Muscle layer of duodenum (tissue), 2 donors: Measurements from ENCODE around the gene ITPRIPL1.

ENCODE experiments used
- H3K27ac ChIP-seq: one replicate; pipeline ENCODE4 v1.7.0; 2013; ENCODE audit warnings: mild to moderate bottlenecking, low read length
- H3K27me3 ChIP-seq: one replicate; pipeline ENCODE4 v1.7.0; 2013; ENCODE audit warnings: low read depth, mild to moderate bottlenecking, control low read depth, low read length
- H3K36me3 ChIP-seq, 2 donors: one replicate each; pipeline ENCODE4 v1.7.0; 2013; ENCODE audit warnings: low read length in 2 of 2, control low read depth in 1 of 2, mild to moderate bottlenecking in 1 of 2; ENCODE audit not compliant: insufficient read depth in 2 of 2, control insufficient read depth in 1 of 2
- H3K4me1 ChIP-seq, 2 donors: one replicate each; pipeline ENCODE4 v1.7.0; 2013; ENCODE audit warnings: low read length in 2 of 2, mild to moderate bottlenecking in 2 of 2, control low read depth in 1 of 2, moderate library complexity in 1 of 2; ENCODE audit not compliant: insufficient read depth in 2 of 2, control insufficient read depth in 1 of 2
- H3K4me3 ChIP-seq, 2 donors: one replicate each; pipeline ENCODE4 v1.7.0; 2013; ENCODE audit warnings: low read length in 2 of 2, low read depth in 1 of 2, mild to moderate bottlenecking in 1 of 2
- H3K9me3 ChIP-seq, 2 donors: one replicate each; pipeline ENCODE4 v1.7.0; 2013; ENCODE audit warnings: low read length in 2 of 2, control low read depth in 1 of 2, mild to moderate bottlenecking in 1 of 2; ENCODE audit not compliant: control insufficient read depth in 1 of 2
- donor health status: healthy.

Gene ITPRIPL1

DNA sequence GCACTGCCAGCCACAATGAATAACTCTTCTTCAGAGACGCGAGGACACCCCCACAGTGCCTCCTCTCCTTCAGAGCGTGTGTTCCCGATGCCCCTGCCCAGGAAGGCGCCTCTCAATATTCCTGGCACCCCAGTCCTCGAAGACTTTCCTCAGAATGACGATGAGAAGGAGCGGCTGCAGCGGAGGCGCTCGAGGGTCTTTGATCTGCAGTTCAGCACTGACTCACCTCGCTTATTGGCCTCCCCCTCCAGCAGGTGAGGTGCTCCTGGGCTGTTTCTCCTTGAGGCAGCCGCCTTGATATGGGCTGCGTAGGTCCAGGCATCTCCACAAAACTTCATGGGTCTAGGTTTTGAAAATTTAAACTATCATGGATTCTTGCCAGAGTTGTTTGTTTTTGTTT, 16.5 kb downstream of the ITPRIPL1 start:
- no peaks in the 10 kb centered on the region for H3K9me3 ChIP-seq
- H3K27ac ChIP-seq: no peak overlapping the region
- H3K4me1 ChIP-seq: peaks cover 0 to under 1% of the 10 kb centered on the region in 2 donors
- H3K27me3 ChIP-seq: no peaks in the 10 kb centered on the region
- no peak overlapping the region for H3K4me3 ChIP-seq
- no peaks in the 10 kb centered on the region for H3K36me3 ChIP-seq

DNA sequence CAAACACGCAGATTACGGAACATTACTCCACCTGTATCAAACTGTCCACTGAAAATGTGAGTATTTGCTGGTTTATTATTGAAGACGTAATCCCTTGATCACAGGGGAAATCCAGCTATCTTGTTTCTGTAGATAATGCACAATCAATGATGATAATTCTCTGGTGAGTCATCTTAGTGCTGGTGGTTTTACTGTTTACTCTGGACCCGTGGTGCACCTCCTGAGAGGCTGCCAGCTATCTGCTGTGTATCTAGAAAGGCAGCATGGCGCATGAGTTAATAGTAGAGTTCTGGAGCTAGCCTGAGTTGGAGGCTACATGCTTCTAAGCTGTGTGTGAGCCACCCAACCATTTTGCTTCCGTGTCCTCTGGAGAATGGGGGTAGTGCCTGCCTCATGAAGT, 17.0 kb downstream of the ITPRIPL1 start:
- no peak overlapping the region for H3K4me3 ChIP-seq
- H3K36me3 ChIP-seq: no peaks in the 10 kb centered on the region
- no peaks in the 10 kb centered on the region for H3K9me3 ChIP-seq
- H3K27ac ChIP-seq: no peak overlapping the region
- no peaks in the 10 kb centered on the region for H3K4me1 ChIP-seq
- H3K27me3 ChIP-seq: no peaks in the 10 kb centered on the region

DNA sequence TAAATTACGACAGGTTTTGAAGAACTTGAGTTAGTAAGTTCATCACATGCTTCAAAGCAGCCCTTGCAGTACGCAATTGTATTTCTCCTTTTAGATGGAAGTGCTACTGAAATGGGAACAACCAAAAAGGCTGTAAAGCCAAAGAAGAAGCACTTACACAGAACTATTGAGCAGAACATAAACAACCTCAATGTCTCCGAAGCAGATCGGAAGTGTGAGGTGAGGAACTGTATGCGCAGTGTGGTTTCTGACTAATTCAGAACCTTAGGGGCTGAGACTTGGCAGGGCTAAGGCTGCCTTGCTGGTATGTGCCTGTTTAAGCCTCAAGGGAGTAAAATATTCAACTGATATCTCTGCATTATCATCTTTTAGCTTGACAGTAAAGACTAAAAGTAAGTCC, 18.9 kb downstream of the ITPRIPL1 start:
- H3K9me3 ChIP-seq: no peaks in the 10 kb centered on the region
- no peaks in the 10 kb centered on the region for H3K4me1 ChIP-seq
- H3K27ac ChIP-seq: no peak overlapping the region
- H3K27me3 ChIP-seq: no peaks in the 10 kb centered on the region
- no peaks in the 10 kb centered on the region for H3K36me3 ChIP-seq
- H3K4me3 ChIP-seq: no peak overlapping the region

DNA sequence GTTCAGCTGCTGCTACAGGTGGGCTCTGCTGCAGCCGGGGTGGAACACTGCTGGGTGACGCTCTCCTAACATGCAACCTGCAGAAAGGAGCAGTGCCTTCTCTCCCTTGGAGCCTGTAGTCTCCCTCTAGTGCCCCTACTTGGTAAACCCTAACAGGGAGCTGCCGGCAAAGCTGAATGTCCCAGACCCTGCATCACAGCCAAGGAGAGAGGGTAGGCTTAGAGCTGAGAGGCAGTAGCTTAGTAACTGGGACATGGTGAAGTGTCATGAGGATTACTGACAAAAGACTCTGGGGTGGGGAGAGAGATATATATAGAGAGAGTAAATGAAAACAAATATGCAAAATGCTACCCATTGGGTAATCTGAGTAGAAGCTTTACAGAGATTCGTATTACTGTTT, 20.3 kb downstream of the ITPRIPL1 start:
- no peaks in the 10 kb centered on the region for H3K4me1 ChIP-seq
- H3K27me3 ChIP-seq: no peaks in the 10 kb centered on the region
- H3K9me3 ChIP-seq: no peaks in the 10 kb centered on the region
- H3K4me3 ChIP-seq: no peak overlapping the region
- no peaks in the 10 kb centered on the region for H3K36me3 ChIP-seq
- no peak overlapping the region for H3K27ac ChIP-seq

DNA sequence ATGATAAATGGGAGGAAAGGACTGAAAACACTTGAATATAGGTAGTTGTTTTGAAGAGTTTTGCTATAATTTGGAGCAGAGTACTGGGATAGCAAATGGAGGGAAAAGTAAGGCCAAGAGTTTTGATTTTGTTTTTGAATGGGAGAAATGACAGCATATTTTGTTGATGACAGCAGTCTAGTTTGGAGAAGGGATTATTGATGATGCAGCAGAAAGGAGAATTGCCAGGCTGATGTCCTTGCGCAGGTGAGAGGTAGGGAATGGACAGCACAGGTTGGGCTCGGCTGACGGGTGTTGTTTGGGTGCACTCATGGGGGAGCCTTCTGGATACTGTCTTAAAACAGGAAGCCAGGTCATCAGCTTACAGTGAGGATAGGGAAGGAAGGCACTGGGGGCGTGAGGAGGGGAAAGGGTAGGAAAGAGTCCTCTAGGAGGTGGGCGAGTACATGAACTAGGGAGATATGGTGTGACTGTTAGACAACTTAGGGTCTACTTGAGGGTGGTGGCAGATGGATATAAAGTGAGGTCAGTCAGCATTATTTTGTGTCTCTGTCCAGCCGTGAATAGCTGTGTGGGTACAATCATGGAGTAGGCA, 20.8 kb downstream of the ITPRIPL1 start:
- Histone ChIP-seq H3K4me1 (no peaks in the 10 kb centered on the region), H3K36me3 (no peaks in the 10 kb centered on the region), H3K27me3 (no peaks in the 10 kb centered on the region), H3K4me3 (no peak overlapping the region), H3K9me3 (no peaks in the 10 kb centered on the region), H3K27ac (no peak overlapping the region)

DNA sequence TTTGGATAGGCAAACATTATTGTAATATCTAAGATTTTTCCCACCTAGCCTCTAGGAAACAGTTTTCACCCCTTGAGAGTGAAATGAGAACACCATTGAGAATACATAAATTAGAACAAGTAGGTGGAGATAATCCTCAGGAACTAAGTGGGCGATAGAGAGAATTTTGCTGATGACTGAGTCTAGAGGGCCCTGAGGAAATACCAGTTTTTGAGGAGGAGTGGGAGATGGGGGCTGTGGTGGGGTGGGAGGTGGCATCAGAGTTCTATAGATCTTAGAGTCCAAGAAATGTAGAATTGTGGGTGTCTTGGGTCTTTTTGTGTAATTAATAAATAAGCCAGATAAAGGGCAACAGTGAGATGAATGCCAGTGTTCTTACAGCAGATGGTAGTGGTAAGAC, 22.3 kb downstream of the ITPRIPL1 start:
- no peaks in the 10 kb centered on the region for H3K4me1 ChIP-seq
- H3K36me3 ChIP-seq: no peaks in the 10 kb centered on the region
- H3K4me3 ChIP-seq: no peak overlapping the region
- H3K27me3 ChIP-seq: no peaks in the 10 kb centered on the region
- H3K9me3 ChIP-seq: no peaks in the 10 kb centered on the region
- no peak overlapping the region for H3K27ac ChIP-seq

DNA sequence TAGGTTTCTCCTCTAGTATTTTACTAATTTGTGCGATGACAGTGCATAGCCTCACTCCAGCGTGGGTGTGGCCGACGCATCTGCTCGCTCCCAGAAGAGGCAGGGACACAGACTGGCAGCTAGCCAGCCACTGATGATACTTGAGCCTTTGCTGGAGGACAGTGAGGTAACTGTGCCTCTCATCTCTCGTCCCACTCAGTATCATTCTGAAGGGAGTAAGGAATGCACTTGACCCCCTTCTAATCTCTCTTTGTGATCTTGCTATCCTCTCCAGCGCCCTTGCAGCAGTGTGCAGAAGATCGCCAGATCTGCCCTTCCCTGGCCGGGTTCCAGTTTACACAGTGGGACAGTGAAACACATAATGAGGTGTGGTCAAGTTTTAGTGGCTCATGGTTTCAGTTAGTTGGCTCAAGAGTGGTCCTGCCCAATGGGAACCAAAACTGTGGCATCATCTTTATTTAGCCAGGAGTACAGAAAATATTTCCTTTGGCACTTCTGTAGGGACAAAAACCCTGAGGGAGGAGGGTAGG, 28.0 kb downstream of the ITPRIPL1 start:
- no peak overlapping the region for H3K27ac ChIP-seq
- no peak overlapping the region for H3K4me3 ChIP-seq
- no peaks in the 10 kb centered on the region for H3K27me3 ChIP-seq

GRCh38 chr2:96353606-96354101, 28.5 kb downstream of the ITPRIPL1 start:
- Histone ChIP-seq H3K4me1 (no peaks in the 10 kb centered on the region), H3K27me3 (no peaks in the 10 kb centered on the region), H3K9me3 (no peaks in the 10 kb centered on the region), H3K4me3 (no peak overlapping the region), H3K27ac (no peak overlapping the region), H3K36me3 (no peaks in the 10 kb centered on the region)

More for the DNA sequence above, 28.0 kb downstream of the ITPRIPL1 start:
- Histone ChIP-seq H3K4me1 (no peaks in the 10 kb centered on the region), H3K36me3 (no peaks in the 10 kb centered on the region), H3K9me3 (no peaks in the 10 kb centered on the region)

- no peaks in the 10 kb centered on the region for H3K27me3 ChIP-seq
- H3K4me3 ChIP-seq: no peak overlapping the region
- H3K36me3 ChIP-seq: no peaks in the 10 kb centered on the region
- no peaks in the 10 kb centered on the region for H3K4me1 ChIP-seq
- no peak overlapping the region for H3K27ac ChIP-seq
- H3K9me3 ChIP-seq: no peaks in the 10 kb centered on the region
These were observed 29.4 kb downstream of the ITPRIPL1 start for GRCh38 chr2:96354492-96354891.

GRCh38 chr2:96356889-96357288, 31.8 kb downstream of the ITPRIPL1 start:
- no peak overlapping the region for H3K4me3 ChIP-seq
- H3K9me3 ChIP-seq: no peaks in the 10 kb centered on the region
- H3K4me1 ChIP-seq: no peaks in the 10 kb centered on the region
- H3K27ac ChIP-seq: no peak overlapping the region
- H3K27me3 ChIP-seq: no peaks in the 10 kb centered on the region
- no peaks in the 10 kb centered on the region for H3K36me3 ChIP-seq

GRCh38 chr2:96359310-96359709, 34.2 kb downstream of the ITPRIPL1 start:
- Histone ChIP-seq H3K4me3 (no peak overlapping the region), H3K27me3 (no peaks in the 10 kb centered on the region), H3K9me3 (no peaks in the 10 kb centered on the region), H3K4me1 (no peaks in the 10 kb centered on the region), H3K27ac (no peak overlapping the region), H3K36me3 (no peaks in the 10 kb centered on the region)

GRCh38 chr2:96359866-96360265, 34.7 kb downstream of the ITPRIPL1 start:
- H3K27ac ChIP-seq: no peak overlapping the region
- no peaks in the 10 kb centered on the region for H3K27me3 ChIP-seq
- no peaks in the 10 kb centered on the region for H3K9me3 ChIP-seq
- H3K4me3 ChIP-seq: no peak overlapping the region
- H3K4me1 ChIP-seq: no peaks in the 10 kb centered on the region
- H3K36me3 ChIP-seq: peaks cover 0 to 3% of the 10 kb centered on the region in 2 donors
